Suppressor macrophage (primary cell): ENCODE data around the gene CAMK1D.
"Not testable (repeated sequence)": the region's sequence is repeated elsewhere in the genome, so short reads cannot be mapped to it uniquely, and the experiment has no call there.

ENCODE experiments used
- DNase-seq, 4 experiments: peaks; one replicate each; pipeline ENCODE4 v3.0.0-alpha.2; 2020 to 2022

The CAMK1D gene

DNA sequence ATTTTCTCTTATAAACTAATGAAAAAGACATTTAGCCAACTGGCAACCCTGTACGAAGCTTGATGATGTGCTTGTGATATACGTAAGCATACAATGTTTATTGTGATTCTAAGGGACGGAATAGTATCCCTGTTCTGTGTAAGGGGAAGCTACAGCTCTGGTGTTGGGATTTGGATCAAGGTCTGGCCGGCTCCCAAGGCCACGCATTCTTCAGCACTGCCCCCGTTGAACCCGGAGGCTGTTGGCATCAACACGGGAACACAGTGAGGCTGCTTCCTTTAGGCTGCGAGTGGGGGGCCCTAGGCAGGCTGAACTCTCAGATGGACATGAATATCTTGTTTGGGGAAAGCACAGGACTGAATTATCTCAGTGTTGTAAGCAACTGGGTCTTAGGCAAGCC is 180.6 kb downstream of the CAMK1D start:
- DNase-seq: no peak

- no peak for DNase-seq
These were observed 182.2 kb downstream of the CAMK1D start for GRCh38 chr10:12531305-12532220.

DNA sequence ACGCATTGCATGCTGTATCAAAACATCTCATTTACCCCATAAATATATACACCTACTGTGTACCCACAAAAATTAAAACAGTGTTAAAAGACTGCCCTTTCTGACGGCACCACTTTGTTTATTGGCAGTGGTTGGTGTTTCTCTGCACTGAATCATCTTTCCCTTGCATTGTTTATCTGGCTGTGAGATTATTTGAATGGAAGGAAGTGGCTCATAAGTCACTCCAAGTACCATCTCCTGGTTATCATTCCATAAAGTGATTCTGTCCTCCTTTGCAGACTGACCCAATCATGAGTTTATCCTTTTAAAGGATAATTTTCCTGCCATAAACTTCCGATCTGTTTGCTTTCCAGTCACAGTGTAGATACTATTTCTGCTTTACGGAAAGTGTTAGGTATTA is 183.8 kb downstream of the CAMK1D start:
- no peak for DNase-seq

DNA sequence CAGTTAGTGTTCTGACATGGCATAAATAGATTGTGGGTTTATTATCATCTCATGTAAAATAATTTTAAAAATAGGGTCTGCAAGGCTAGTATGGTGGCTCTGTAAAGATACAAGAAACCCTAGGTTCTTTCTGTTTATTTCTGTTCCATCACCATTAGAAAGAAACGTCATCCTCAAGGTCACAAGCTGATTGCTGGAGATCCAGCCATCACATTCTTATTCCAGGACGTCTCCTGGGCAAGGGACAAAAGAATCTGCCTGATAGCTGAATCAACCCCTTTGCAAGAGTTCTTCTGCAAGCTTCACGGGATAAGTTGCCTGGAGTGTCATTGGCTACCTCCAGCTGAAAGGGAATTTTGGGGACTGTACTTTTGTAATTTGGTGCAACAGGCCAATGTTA is 184.4 kb downstream of the CAMK1D start:
- no peak for DNase-seq

DNA sequence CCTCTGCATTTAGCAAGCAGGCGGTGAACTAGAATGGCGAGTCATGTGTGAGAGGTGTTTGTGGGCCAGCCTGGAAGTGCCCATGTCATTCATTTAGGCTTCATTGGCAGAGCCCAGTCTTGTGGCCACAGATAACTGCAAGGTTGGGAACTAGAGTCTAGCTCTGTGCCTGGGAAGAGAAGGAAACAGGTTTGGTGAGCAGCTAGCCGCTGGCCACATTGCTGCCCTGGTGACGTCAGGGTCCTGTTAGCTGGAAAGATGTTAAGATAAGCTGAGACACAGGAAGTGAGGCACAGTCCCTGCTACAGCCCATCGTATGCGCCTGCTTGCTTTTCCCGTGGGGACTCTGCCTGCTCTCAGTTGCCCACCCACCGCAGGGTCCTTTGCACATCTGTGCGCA is 185.5 kb downstream of the CAMK1D start:
- DNase-seq: no peak

- DNase-seq: no peak
These were observed 186.3 kb downstream of the CAMK1D start for GRCh38 chr10:12535656-12536055.

DNA sequence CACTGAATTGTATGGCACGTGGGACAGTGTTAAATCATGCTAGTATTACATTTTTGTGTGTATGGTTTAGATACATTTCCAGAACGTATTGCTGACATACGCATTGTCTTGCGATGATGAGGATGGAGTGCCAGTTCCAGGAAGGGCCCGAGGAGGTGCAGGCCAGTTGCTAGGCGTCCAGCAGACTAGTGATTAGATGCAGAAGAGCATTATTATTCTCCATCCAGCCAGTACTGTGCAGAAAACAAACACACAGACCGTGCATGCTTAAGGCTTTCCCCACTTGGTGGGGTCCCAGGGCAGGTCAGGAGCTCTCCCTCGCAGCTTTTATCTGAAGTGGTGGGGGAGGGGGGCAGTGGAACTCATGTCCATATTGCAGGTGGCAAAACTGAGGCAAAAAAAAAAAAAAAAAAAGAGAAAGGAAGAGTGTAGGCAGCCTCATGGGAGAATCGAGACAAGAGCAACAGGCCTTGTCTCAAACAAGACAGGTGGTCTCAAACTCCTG is 189.2 kb downstream of the CAMK1D start:
- DNase-seq: no peak

DNA sequence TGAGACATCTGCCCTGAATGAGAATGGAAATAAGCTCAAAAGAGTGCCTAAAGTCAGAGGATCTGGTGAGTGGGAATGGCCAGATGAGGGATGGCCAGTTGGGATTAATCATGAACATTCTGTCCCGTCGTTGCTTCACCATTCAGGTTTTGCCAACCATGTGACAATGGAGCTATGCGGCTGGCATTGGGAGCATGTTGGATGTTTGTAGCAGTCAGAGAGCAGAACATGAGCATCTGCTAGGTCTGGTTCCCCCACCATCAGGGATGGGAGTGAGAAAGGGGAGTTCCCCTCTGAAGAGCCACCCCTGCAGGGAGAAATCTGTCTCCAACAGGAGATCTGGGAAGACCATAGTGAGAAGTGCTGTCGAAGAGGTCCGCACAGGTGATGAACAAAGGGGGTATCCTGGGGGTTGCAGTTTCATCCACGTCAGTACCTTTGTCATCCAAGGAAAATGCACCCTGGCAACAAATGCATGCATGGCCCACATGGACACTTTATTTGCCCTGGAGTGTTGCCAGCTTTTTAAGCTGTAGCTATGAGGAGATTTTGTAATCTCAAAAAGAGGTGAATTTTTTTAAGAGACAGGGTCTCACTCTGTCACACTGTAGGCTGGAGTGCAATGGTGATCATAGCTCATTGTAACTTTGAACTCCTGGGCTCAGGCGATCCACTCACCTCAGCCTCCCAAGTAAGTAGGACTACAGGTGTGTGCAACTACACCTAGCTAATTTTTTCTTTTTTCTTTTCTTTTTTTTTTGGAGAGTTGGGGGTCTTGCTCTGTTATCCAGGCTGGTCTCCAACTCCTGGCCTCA is 190.2 kb downstream of the CAMK1D start:
- no peak for DNase-seq

DNA sequence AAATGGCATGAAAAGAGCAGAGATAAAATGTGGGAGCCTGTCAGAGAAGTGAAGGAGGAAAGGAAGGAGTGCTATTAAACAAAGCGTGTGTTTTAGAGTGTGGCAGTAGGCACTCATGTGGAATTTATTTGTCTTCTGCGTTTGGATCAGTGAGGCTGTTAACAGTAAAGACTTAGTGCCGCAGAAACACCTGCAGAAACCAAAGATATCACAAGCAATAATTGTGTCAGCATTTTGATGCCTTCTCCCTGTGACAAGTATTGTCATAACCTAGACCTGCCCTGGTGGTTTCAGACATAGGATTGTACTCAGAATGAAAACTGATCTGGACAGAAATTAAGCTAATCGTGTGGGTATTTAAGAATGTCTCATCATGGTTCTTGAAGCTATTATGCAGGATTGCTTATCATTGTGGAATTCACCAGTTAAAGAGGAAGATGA is 191.0 kb downstream of the CAMK1D start:
- no peak for DNase-seq

DNA sequence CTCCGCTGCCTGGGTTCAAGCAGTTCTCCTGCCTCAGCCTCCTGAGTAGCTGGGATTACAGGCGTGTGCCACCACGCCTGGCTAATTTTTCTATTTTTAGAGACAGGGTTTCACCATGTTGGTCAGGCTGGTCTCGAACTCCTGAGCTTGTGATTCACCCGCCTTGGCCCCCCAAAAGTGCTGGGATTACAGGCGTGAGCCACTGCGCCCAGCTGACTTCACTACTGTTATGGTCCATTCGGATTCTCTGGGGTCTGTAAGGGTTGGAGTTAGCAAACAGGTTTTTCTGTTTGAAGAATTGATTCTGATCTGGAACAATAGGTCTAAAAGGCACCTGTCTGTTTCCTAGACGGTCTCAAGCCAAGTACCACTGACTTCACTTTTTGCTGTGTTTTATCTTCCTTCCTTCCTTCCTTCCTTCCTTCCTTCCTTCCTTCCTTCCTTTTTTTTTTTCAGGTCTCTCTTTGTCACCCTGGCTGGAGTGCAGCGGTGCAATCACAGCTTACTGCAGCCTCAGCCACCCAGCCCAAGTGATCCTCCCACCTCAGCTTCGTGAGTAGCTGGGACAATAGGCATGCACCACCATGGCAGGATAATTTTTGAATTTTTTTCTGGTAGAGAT is 192.2 kb downstream of the CAMK1D start:
- DNase-seq: no peak

- DNase-seq: no peak
These were observed 192.9 kb downstream of the CAMK1D start for GRCh38 chr10:12542133-12542670.

DNA sequence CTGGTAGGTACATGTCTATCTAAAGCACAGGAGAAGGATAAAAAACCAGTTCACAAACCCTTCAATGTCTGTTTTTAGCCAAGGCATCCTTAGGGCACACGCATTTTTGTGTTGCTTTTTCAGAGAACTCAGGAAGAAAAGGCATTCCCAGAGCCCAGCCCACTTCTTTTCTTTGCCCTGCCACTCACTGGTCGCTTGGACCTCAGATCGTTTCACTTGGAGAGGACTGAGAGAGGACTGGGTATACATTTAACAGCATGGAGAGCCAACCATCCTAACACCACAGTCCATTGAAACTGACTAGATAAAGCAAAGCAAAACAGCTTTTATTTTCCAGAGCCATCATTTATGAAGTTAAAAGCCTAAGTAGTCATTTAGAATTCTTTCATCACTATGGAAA is 194.2 kb downstream of the CAMK1D start:
- no peak for DNase-seq

GRCh38 chr10:12546160-12546802 is 196.9 kb downstream of the CAMK1D start:
- not testable (repeated sequence) for DNase-seq

DNA sequence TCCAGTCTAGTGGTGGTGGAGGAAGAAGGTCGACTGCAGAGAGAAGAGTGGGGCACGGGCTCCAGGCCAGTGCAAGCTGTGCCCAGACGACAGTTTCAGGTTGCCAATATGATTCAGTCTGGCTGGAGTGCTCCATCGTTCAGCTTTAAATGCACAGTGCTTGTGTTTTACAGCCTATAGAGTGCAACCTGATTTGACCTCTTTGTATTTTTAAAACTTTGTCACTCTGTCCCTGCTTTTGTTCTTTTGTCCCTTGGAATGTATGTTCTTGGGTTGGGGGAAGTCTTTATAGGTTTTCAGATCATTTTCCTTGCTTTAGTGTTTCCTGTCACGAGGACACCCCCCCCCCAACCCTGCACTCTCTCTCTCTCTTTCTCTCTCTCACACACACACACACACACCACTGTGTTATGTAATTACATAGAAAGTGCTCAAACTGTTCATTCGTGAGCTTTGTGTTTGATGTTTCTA is 198.0 kb downstream of the CAMK1D start:
- no peak for DNase-seq

GRCh38 chr10:12549297-12549696 is 199.9 kb downstream of the CAMK1D start:
- no peak for DNase-seq

- no peak for DNase-seq
These were observed 201.6 kb downstream of the CAMK1D start for GRCh38 chr10:12550994-12551393.

DNA sequence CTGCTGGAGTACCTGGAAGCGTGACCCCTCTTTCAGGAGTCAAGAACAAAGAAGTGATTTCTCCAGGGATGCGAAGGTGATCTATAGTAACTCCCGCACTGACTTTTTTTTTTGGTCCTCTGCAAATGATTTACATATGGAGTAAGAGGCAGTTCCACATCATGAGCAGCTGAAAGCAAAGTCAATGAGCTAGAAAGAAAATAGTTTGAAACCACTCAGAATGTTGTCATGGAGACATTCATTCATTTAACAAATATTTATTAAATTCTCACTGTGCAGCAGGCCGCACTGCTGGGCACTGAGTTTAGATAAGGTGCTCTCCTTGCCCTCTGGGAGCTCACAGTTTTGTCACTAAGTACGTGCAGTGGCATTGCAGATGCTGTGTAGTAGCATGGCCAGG is 206.7 kb downstream of the CAMK1D start:
- no peak for DNase-seq

- DNase-seq: no peak
These were observed 210.3 kb downstream of the CAMK1D start for GRCh38 chr10:12559578-12560178.

DNA sequence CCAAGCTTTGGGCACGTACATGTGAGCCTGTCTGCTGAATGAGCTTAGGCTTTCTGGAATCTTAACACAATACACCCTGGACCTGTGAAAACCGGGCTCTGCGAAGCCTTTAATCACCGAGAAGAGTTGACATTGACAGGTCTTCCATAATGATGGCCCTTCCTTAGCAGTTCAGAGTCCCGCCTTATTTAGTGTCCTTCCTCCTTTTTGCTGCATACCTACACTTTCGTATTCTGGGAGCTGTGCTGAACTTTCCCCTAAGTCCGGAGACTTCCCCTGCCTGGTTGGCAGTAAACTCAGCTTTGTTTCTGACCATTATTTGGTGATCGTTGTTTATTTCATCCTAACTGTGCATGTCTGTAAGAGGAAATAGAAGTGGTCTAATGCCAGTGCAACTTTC is 212.0 kb downstream of the CAMK1D start:
- DNase-seq: no peak

DNA sequence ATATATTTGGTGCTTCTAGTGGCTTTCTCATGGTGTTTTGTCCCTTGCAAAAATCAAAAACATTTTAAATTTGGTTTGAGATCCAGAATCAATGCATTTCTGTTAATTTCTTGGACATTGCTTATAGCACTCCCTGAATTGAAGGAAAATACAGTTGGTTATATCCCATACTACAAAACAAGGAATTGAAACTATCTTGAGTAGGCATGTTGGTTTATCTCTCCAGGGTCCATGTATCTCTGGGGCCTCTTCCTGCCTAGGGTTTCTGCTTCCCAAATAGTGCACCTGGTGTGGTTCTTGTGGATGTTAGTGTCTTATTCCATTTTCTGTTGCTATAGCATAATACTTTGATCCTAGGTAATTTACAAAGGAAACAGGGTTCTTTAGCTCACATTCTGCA is 212.4 kb downstream of the CAMK1D start:
- DNase-seq: peak in 1 of 4 experiments; percentile 18

DNA sequence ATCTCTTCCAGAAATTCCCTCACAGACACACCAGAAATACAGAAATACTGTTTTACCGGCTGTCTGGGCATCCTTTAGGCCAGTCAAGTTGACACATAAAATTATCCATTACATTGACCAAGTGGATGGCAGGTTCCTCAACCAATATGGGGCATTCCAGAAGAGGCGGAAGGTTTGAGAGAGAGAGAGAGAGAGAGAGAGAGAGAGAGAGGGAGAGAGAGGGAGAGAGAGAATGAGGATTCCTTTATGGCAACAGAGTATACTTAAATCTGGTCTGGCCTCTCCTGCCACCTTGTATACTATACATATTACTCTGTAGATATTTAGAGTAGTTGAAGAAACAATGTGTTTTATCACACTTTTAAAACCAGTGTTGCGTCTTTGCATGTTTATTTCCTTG is 214.1 kb downstream of the CAMK1D start:
- DNase-seq: no peak

DNA sequence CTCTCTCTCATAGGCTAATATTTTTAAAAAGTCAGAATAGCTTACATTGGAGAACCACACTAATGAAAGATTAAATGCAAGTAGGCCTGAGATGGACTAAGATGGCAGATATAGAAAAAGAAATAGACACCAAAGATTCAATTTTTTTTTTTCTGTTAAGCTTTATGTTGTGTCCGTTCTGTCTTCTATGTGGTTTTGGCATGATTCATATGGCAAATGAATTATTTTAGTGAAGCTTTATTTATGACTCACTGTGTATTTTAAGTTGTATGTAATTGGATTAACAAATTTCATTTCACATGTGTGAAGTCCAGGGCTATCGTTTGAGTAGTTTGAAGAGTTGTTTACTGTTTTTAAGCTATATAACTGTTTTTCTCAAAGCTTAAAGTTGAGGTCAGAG is 214.8 kb downstream of the CAMK1D start:
- no peak for DNase-seq
